VCaP (cell line): Measurements from ENCODE around the gene PAGR1.

Source experiments
- H3K27ac ChIP-seq: fragments of 450-650 bp; 2 replicates; pipeline ENCODE4 v1.5.1; 2017
- CTCF ChIP-seq: fragments of 450-650 bp; conservative IDR thresholded peaks from 2 replicates; pipeline ENCODE4 v1.5.1; 2017; ENCODE audit warnings: mild to moderate bottlenecking, moderate library complexity

The PAGR1 gene

GRCh38 chr16:29790183-29790948 is 25.6 kb upstream of the PAGR1 start, which contains the start of gene KIF22:
Gene KIF22, plus strand, starts transcription at chr16:29790751. Its CDS starts 9 bp downstream, at chr16:29790760.
- H3K27ac ChIP-seq: peak within 1 kb of the TSS; percentile 92
- TF ChIP-seq CTCF: peak; percentile 81

- no peak for TF ChIP-seq CTCF
- peak overlapping the region; percentile 92 for H3K27ac ChIP-seq
These were observed 24.8 kb upstream of the PAGR1 start for GRCh38 chr16:29790949-29791844.

GRCh38 chr16:29791845-29792807 is 23.8 kb upstream of the PAGR1 start:
- peak overlapping the region; percentile 92 for H3K27ac ChIP-seq
- no peak for TF ChIP-seq CTCF

GRCh38 chr16:29793153-29793552 is 22.8 kb upstream of the PAGR1 start:
- H3K27ac ChIP-seq: peak overlapping the region; percentile 92

- peak overlapping the region; percentile 92 for H3K27ac ChIP-seq
- TF ChIP-seq CTCF: no peak
These were observed 21.7 kb upstream of the PAGR1 start for GRCh38 chr16:29794231-29794710.

- peak overlapping the region; percentile 92 for H3K27ac ChIP-seq
- no peak for TF ChIP-seq CTCF
These were observed 13.5 kb upstream of the PAGR1 start for GRCh38 chr16:29802416-29802935.

- no peak for TF ChIP-seq CTCF
- H3K27ac ChIP-seq: peak overlapping the region; percentile 92
These were observed 11.9 kb upstream of the PAGR1 start for GRCh38 chr16:29804020-29804419.
